ENCODE data around the gene REV3L.

Gene REV3L

GRCh38 chr6:111468329-111469012, 14.5 kb downstream of the REV3L start:
- DNase-seq, result no peak

GRCh38 chr6:111464184-111464583, 18.8 kb downstream of the REV3L start:
- no peak for DNase-seq

GRCh38 chr6:111462770-111463391, 20.1 kb downstream of the REV3L start:
- DNase-seq, result no peak

GRCh38 chr6:111461860-111462259, 21.2 kb downstream of the REV3L start:
- no peak for DNase-seq

GRCh38 chr6:111458670-111459232, 24.3 kb downstream of the REV3L start:
- DNase-seq, result no peak

GRCh38 chr6:111456208-111456607, 26.8 kb downstream of the REV3L start:
- no peak for DNase-seq

- DNase-seq, result no peak
Measured at GRCh38 chr6:111450636-111451035, 32.4 kb downstream of the REV3L start.

- no peak for DNase-seq
Measured at GRCh38 chr6:111450087-111450486, 32.9 kb downstream of the REV3L start.

DNA sequence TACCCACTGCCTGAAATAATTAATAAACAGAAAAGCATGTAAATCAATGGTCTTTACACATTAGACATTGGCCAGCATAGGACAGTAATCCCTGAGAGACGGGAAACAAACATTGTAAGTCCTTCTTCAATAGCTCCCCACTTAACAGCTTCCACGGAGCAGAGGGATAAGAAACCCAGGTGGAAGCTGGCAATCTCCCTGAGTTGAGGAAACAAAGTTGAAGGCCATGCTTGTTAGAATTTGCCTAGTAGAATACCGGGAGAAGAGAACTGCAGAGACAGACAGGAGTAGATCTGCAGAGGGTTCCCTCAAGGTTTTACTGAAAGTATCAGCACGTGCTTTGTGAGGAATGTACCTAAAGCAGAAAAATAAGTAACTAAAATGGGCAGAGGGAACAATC, 33.9 kb downstream of the REV3L start:
- DNase-seq, result no peak

- DNase-seq, result no peak
Measured at GRCh38 chr6:111447051-111447450, 36.0 kb downstream of the REV3L start.

- no peak for DNase-seq
Measured at GRCh38 chr6:111445861-111446267, 37.2 kb downstream of the REV3L start.

DNA sequence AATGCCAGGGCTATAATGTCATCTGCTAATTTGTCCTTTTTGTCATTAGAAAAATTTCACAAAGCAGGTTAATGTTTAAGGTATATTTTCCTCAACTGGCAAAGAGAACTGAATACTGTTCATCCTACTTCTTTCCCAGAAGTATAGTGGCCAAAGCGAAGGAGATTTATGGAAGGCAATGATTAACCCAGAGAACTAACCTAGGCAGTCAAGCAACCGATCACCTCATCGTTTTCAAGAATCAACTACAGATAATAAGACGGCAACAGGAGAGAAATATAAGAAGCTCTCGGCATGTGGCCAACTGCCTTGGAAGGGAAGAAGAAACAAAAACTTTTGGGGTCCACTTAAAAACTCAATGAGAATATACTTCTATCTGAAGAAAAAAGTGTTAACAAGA, 38.2 kb downstream of the REV3L start:
- DNase-seq, result no peak

DNA sequence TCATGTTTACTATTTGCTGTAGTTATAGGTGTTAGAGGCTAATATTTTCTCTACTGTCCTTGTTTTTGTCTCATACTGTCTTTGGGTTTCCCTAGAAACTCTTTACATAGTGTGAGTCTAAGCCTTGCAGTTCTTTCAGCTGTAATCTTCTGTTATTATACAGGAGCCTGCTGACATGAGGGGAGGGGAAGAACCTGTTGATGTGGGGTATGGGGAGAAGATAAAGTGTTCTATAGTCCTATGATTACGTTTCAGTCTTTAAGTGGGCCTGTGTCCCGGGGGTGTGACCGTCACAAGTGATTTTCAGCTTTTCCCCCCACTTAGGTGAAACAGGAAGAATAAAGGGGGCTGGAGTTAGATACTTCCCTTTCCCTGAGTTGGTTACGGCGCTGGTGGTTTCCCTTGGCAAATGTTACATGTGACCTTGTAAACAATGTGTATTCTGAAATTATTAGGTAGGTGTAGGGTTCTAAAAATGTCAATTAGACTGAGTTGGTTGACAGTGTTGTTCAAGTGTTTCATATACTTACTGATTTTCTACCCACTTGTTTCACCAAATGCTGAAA, 41.3 kb downstream of the REV3L start:
- DNase-seq, result no peak

DNA sequence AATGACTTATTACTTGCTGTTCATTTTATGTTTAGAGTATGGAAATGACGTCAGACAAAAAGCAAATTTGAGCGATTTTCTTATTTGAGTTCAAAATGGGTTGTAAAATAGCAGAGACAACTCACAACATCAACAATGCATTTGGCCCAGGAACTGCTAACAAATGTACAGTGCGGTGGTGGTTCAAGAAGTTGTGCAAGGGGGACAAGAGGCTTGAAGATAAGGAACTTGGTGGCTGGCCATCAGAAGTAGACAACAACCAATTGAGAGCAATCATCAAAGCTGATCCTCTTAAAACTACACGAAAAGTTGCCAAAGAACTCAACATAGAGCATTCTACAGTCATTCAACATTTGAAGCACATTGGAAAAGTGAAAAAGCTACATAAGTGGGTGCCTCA, 43.8 kb downstream of the REV3L start:
- DNase-seq, result no peak

- no peak for DNase-seq
Measured at GRCh38 chr6:111437573-111437972, 45.4 kb downstream of the REV3L start.

GRCh38 chr6:111432511-111432910, 50.5 kb downstream of the REV3L start:
- DNase-seq, result no peak

GRCh38 chr6:111430605-111431376, 52.2 kb downstream of the REV3L start:
- no peak for DNase-seq

DNA sequence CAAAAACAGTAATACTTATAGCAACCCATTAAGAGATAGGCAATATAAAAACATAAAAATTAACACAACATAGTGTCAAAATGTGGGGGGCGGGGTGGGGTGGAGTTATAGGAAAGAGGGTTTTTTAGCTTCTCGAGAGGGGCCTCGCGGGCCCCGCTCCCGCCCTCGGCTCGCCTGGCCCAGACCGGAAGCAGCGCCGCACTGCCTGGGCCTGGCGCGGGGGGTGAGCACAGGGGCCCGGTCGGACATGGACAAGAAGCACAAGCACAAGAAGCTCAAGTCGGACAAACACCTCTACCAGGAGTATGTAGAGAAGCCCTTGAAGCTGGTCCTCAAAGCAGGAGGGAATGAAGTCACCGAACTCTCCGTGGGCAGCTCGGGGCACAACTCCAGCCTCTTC, 53.4 kb downstream of the REV3L start:
- DNase-seq, result no peak

- DNase-seq, result no peak
Measured at GRCh38 chr6:111428811-111429210, 54.2 kb downstream of the REV3L start.

- DNase-seq, result no peak
Measured at GRCh38 chr6:111427341-111428116, 55.5 kb downstream of the REV3L start.

- DNase-seq, result no peak
Measured at GRCh38 chr6:111423960-111424846, 58.8 kb downstream of the REV3L start.

Data from activated CD4-positive, alpha-beta T cell treated with anti-CD3 and anti-CD28 coated beads, Interleukin-2, amount 50 U/mL, for 1 hour (primary cell).